ENCODE results near the gene PPP3CA. TPM values are rescaled to one million over a fixed set of nuclear protein-coding genes. Genes with fewer than 3 reads are reported as not detected.
"Not testable (repeated sequence)": the region's sequence is repeated elsewhere in the genome, so short reads cannot be mapped to it uniquely, and the experiment has no call there.

Gene PPP3CA
- total RNA-seq, 1 donor from 2014 or later: 40.2 TPM

DNA sequence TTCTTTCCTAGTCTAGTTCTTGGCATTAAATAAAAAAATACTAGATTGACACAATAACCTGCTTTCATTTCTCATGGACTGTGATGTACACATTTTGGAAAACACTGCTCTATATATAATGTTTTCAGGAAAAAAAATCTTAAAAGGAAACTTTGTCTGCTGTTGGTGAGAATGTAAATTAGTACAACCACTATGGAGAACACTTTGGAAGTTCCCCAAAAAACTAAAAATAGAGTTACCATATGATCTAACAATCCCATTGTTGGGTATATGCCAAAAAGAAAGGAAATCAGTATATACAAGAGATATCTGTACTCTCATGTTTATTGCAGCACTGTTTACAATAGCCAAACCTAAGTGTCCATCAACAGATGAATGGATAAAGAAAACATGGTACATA lies 202.3 kb downstream of the PPP3CA start:
- H3K9ac ChIP-seq (ENCODE audit: low read depth in 1 of 3, low read length in 3 of 3): no peak overlapping the region
- H3K27ac ChIP-seq (ENCODE audit: low read depth, low read length): no peak overlapping the region
- no peaks in the 10 kb centered on the region for H3K36me3 ChIP-seq (ENCODE audit: control insufficient read depth in 3 of 3, insufficient read depth in 3 of 3, low read length in 3 of 3)
- no peak overlapping the region for H3K4me3 ChIP-seq (ENCODE audit: low read length in 3 of 3)
- no peaks in the 10 kb centered on the region for H3K27me3 ChIP-seq (ENCODE audit: control insufficient read depth in 3 of 3, insufficient read depth in 3 of 3, low read length in 3 of 3)
- H3K9me3 ChIP-seq (ENCODE audit: control insufficient read depth in 3 of 3, low read length in 3 of 3): no peaks in the 10 kb centered on the region
- H3K4me1 ChIP-seq (ENCODE audit: control insufficient read depth in 3 of 3, insufficient read depth in 3 of 3, low read length in 3 of 3): peaks cover 0 to 3% (median 3%) of the 10 kb centered on the region in 3 donors

DNA sequence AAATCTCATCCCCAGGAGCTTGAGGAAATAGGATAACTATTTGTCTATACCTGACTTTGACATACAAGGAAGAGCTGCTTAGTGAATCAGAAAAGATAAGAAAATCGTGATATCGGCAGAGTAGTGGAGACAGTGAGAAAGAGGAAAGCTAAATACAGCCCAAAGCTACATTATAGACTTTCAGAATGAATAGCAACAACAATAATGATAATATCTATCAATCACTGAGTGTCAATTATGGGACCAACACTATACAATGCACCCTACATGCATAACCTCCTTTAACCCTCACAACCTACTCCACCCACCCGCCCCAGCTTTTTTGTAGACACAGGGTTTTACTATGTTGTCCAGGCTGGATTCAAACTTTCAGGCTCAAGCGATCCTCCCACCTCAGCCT lies 205.1 kb downstream of the PPP3CA start:
- no peaks in the 10 kb centered on the region for H3K27me3 ChIP-seq (ENCODE audit: control insufficient read depth in 3 of 3, insufficient read depth in 3 of 3, low read length in 3 of 3)
- H3K36me3 ChIP-seq (ENCODE audit: control insufficient read depth in 3 of 3, insufficient read depth in 3 of 3, low read length in 3 of 3): no peaks in the 10 kb centered on the region
- H3K4me1 ChIP-seq (ENCODE audit: control insufficient read depth in 3 of 3, insufficient read depth in 3 of 3, low read length in 3 of 3): peaks cover 0 to 3% (median 0%) of the 10 kb centered on the region in 3 donors
- no peak overlapping the region for H3K9ac ChIP-seq (ENCODE audit: low read depth in 1 of 3, low read length in 3 of 3)
- no peaks in the 10 kb centered on the region for H3K9me3 ChIP-seq (ENCODE audit: control insufficient read depth in 3 of 3, low read length in 3 of 3)
- H3K27ac ChIP-seq (ENCODE audit: low read depth, low read length): no peak overlapping the region
- no peak overlapping the region for H3K4me3 ChIP-seq (ENCODE audit: low read length in 3 of 3)

DNA sequence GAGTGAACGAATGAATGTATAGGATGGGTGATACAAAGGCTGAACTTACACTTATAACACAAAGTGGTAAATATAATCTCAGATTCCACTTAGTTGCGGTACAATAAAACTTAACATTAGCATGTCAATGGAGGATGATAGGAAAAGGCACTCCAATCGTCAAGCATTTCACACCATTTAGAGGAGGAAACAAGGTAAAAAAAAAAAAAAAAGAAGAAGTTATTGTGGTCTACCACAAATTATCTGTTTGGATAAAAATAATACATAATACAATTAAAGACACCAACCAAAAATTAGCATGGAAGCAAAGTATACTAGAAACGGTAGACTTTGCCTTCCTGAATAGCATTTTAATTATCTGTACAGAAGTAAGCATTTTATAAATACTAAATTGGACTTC lies 205.5 kb downstream of the PPP3CA start:
- H3K9ac ChIP-seq (ENCODE audit: low read depth in 1 of 3, low read length in 3 of 3): no peak overlapping the region
- H3K36me3 ChIP-seq (ENCODE audit: control insufficient read depth in 3 of 3, insufficient read depth in 3 of 3, low read length in 3 of 3): no peaks in the 10 kb centered on the region
- no peak overlapping the region for H3K27ac ChIP-seq (ENCODE audit: low read depth, low read length)
- peaks cover 0 to 1% (median 0%) of the 10 kb centered on the region in 3 donors for H3K4me1 ChIP-seq (ENCODE audit: control insufficient read depth in 3 of 3, insufficient read depth in 3 of 3, low read length in 3 of 3)
- H3K4me3 ChIP-seq (ENCODE audit: low read length in 3 of 3): no peak overlapping the region
- H3K27me3 ChIP-seq (ENCODE audit: control insufficient read depth in 3 of 3, insufficient read depth in 3 of 3, low read length in 3 of 3): no peaks in the 10 kb centered on the region
- H3K9me3 ChIP-seq (ENCODE audit: control insufficient read depth in 3 of 3, low read length in 3 of 3): no peaks in the 10 kb centered on the region

DNA sequence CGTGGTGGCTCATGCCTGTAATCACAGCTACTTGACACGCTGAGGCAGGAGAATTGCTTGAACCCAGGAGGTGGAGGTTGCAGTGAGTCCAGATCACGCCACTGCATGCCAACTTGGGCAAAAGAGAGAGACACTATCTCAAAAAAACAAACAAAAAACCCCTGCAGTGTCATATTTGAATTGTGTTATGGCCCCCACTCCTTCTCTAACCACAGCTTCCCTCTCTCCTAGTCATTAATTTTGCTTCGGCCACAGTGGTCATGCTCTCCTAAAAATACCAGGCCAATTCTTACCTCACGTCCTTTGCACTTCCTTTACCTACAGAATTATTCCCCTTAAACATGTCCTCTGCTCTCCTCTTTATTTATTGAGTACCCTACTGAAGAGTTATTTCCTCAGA lies 206.1 kb downstream of the PPP3CA start:
- H3K36me3 ChIP-seq (ENCODE audit: control insufficient read depth in 3 of 3, insufficient read depth in 3 of 3, low read length in 3 of 3): no peaks in the 10 kb centered on the region
- no peaks in the 10 kb centered on the region for H3K4me1 ChIP-seq (ENCODE audit: control insufficient read depth in 3 of 3, insufficient read depth in 3 of 3, low read length in 3 of 3)
- H3K4me3 ChIP-seq (ENCODE audit: low read length in 3 of 3): no peak overlapping the region
- H3K27ac ChIP-seq (ENCODE audit: low read depth, low read length): no peak overlapping the region
- no peaks in the 10 kb centered on the region for H3K9me3 ChIP-seq (ENCODE audit: control insufficient read depth in 3 of 3, low read length in 3 of 3)
- no peak overlapping the region for H3K9ac ChIP-seq (ENCODE audit: low read depth in 1 of 3, low read length in 3 of 3)
- H3K27me3 ChIP-seq (ENCODE audit: control insufficient read depth in 3 of 3, insufficient read depth in 3 of 3, low read length in 3 of 3): no peaks in the 10 kb centered on the region

DNA sequence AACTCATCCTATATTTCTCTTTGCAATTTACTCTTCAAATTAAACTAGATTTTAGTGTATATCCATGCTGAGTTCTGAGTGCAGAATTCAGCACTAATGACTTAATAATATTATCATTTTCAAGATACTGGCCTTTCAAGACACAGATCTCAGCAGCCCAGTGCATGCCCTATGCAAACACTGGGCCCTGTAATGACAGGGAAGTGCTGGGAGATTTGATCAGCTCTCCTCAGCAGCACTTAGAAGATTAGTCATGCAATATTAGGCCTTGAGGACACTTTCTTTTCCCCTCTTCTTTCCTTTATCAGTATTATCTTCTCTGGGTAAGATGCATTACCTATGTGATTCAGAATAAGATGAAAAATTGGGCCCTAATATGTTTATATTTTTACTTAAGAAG lies 207.1 kb downstream of the PPP3CA start:
- H3K4me3 ChIP-seq (ENCODE audit: low read length in 3 of 3): no peak overlapping the region
- no peaks in the 10 kb centered on the region for H3K36me3 ChIP-seq (ENCODE audit: control insufficient read depth in 3 of 3, insufficient read depth in 3 of 3, low read length in 3 of 3)
- no peaks in the 10 kb centered on the region for H3K9me3 ChIP-seq (ENCODE audit: control insufficient read depth in 3 of 3, low read length in 3 of 3)
- H3K9ac ChIP-seq (ENCODE audit: low read depth in 1 of 3, low read length in 3 of 3): no peak overlapping the region
- H3K4me1 ChIP-seq (ENCODE audit: control insufficient read depth in 3 of 3, insufficient read depth in 3 of 3, low read length in 3 of 3): no peaks in the 10 kb centered on the region
- H3K27me3 ChIP-seq (ENCODE audit: control insufficient read depth in 3 of 3, insufficient read depth in 3 of 3, low read length in 3 of 3): no peaks in the 10 kb centered on the region
- no peak overlapping the region for H3K27ac ChIP-seq (ENCODE audit: low read depth, low read length)

DNA sequence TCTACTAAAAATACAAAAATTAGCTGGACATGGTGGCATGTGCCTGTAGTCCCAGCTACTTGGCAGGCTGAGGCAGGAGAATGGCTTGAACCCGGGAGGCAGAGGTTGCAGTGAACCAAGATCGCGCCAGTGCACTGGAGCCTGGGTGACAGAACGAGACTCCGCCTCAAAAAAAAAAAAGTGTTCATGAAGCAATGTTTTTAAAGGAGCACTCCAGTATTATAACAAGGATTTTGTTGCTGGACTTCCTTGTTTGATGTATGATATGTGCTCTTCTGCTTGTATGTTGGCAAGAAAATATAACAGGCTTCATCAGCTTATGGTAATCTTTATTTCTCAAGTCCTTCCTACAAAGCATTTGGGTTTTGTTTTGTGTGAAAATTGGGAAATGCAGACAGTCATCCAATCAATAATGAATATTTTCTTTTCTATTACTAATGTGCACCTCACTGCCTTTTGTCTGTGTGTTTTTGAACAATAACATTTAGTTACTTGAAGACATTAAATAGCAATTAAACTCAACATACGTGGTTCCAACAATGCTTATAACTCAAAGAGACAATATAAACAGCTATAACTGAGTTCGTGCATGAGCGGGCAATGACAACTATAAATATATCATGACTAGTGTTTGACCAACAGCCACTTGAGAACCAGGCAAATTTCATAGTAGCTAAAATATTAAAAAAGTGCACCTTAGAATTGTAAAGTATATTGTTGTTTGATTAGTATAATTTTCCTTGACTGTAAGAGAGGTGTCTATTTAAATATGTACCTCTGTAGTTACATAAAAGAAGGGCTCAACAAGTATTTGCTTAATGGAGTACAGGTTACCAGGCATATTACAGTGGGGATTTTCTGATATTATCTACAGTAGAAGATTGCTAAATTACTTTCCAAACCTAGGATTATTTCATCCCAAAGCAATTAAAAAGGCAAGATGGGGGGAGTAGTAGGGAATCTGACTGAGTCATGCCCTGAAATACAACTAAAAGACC lies 210.7 kb downstream of the PPP3CA start:
- Histone ChIP-seq H3K36me3 (ENCODE audit: control insufficient read depth in 3 of 3, insufficient read depth in 3 of 3, low read length in 3 of 3) (no peaks in the 10 kb centered on the region), H3K4me3 (ENCODE audit: low read length in 3 of 3) (no peak overlapping the region), H3K4me1 (ENCODE audit: control insufficient read depth in 3 of 3, insufficient read depth in 3 of 3, low read length in 3 of 3) (no peaks in the 10 kb centered on the region), H3K9me3 (ENCODE audit: control insufficient read depth in 3 of 3, low read length in 3 of 3) (no peaks in the 10 kb centered on the region), H3K27ac (ENCODE audit: low read depth, low read length) (no peak overlapping the region), H3K9ac (ENCODE audit: low read depth in 1 of 3, low read length in 3 of 3) (no peak overlapping the region), H3K27me3 (ENCODE audit: control insufficient read depth in 3 of 3, insufficient read depth in 3 of 3, low read length in 3 of 3) (no peaks in the 10 kb centered on the region)

DNA sequence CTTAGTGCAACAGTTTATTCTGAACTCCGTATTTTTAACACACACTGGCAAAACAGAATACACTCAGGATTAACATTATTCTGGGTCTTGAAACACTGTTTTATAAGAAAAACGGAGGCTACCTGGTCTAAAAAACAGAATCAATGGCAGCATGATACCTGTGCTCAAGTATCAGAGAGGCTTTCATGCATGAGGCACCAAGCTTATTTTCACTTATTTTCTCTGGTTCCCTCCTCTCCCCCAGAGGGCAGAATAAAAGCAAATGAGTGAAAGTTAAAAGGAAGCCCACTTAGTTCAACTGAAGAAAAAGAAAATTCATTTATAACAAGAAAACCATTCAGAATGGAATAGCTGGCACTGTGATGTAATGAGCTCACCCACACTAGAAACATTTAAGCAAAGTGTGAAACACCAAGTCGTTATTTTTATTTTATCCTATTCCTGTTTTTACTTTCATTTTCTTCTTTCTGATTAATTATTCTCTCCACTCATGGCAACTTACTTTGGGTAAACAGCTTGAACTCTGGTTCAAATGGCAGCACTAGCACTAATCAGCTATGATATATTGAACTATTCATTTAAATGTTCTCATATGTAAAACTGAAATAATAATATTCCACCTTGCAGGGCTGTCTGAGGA lies 211.8 kb downstream of the PPP3CA start:
- no peak overlapping the region for H3K9ac ChIP-seq (ENCODE audit: low read depth in 1 of 3, low read length in 3 of 3)
- no peak overlapping the region for H3K27ac ChIP-seq (ENCODE audit: low read depth, low read length)
- H3K27me3 ChIP-seq (ENCODE audit: control insufficient read depth in 3 of 3, insufficient read depth in 3 of 3, low read length in 3 of 3): no peaks in the 10 kb centered on the region
- H3K4me3 ChIP-seq (ENCODE audit: low read length in 3 of 3): no peak overlapping the region
- no peaks in the 10 kb centered on the region for H3K36me3 ChIP-seq (ENCODE audit: control insufficient read depth in 3 of 3, insufficient read depth in 3 of 3, low read length in 3 of 3)
- H3K4me1 ChIP-seq (ENCODE audit: control insufficient read depth in 3 of 3, insufficient read depth in 3 of 3, low read length in 3 of 3): no peaks in the 10 kb centered on the region
- H3K9me3 ChIP-seq (ENCODE audit: control insufficient read depth in 3 of 3, low read length in 3 of 3): no peaks in the 10 kb centered on the region

DNA sequence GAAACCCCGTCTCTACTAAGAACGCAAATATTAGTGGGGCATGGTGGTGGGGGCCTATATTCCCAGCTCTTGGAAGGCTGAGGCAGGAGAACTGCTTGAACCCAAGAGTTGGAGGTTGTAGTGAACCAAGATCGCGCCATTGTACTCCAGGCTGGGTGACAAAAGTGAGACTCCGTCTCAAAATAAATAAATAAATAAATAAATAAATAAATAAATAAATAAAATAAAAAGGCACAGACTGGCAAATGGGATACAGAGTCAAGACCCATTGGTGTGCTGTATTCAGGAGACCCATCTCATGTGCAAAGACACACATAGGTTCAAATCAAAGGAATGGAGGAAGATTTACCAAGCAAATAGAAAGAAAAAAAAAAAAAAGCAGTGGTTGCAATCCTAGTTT lies 216.3 kb downstream of the PPP3CA start:
- H3K27me3 ChIP-seq (ENCODE audit: control insufficient read depth in 3 of 3, insufficient read depth in 3 of 3, low read length in 3 of 3); H3K9me3 ChIP-seq (ENCODE audit: control insufficient read depth in 3 of 3, low read length in 3 of 3); H3K36me3 ChIP-seq (ENCODE audit: control insufficient read depth in 3 of 3, insufficient read depth in 3 of 3, low read length in 3 of 3); H3K9ac ChIP-seq (ENCODE audit: low read depth in 1 of 3, low read length in 3 of 3); H3K27ac ChIP-seq (ENCODE audit: low read depth, low read length); H3K4me3 ChIP-seq (ENCODE audit: low read length in 3 of 3): not testable (repeated sequence)
- H3K4me1 ChIP-seq (ENCODE audit: control insufficient read depth in 3 of 3, insufficient read depth in 3 of 3, low read length in 3 of 3): peaks cover 0 to 18% (median 3%) of the 10 kb centered on the region in 3 donors

DNA sequence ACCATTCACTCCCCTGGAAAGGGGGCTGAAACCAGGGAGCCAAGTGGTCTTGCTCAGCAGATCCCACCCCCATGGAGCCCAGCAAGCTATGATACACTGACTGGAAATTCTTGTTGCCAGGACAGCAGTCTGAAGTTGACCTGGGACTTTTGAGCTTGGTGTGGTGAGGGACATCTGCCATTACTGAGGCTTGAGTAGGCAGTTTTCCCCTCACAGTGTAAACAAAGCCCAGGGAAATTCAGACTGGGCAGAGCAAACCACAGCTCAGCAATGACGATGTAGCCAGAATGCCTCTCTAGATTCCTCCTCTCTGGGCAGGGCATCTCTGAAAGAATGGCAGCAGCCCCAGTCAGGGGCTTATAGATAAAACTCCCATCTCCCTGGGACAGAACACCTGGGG lies 218.4 kb downstream of the PPP3CA start:
- H3K27ac ChIP-seq (ENCODE audit: low read depth, low read length); H3K9me3 ChIP-seq (ENCODE audit: control insufficient read depth in 3 of 3, low read length in 3 of 3); H3K36me3 ChIP-seq (ENCODE audit: control insufficient read depth in 3 of 3, insufficient read depth in 3 of 3, low read length in 3 of 3); H3K27me3 ChIP-seq (ENCODE audit: control insufficient read depth in 3 of 3, insufficient read depth in 3 of 3, low read length in 3 of 3); H3K9ac ChIP-seq (ENCODE audit: low read depth in 1 of 3, low read length in 3 of 3); H3K4me3 ChIP-seq (ENCODE audit: low read length in 3 of 3): not testable (repeated sequence)
- peaks cover 0 to 18% (median 3%) of the 10 kb centered on the region in 3 donors for H3K4me1 ChIP-seq (ENCODE audit: control insufficient read depth in 3 of 3, insufficient read depth in 3 of 3, low read length in 3 of 3)

DNA sequence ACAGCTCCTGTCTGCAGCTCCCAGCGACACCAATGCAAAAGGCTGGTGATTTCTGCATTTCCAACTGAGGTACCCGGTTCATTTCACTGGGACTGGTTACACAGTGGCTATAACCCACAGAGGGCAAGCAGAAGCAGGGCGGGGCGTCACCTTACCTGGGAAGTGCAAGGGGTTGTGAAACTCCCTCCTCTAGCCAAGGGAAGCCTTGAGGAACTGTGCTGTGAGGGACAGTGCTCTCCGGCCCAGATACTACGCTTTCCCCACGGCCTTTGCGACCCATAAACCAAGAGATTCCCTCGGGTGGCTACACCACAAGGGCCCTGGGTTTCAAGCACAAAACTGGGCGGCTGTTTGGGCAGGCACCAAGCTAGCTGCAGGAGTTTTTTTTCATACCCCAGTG lies 218.9 kb downstream of the PPP3CA start:
- Histone ChIP-seq H3K9me3 (ENCODE audit: control insufficient read depth in 3 of 3, low read length in 3 of 3) (no peaks in the 10 kb centered on the region), H3K9ac (ENCODE audit: low read depth in 1 of 3, low read length in 3 of 3) (no peak overlapping the region), H3K36me3 (ENCODE audit: control insufficient read depth in 3 of 3, insufficient read depth in 3 of 3, low read length in 3 of 3) (no peaks in the 10 kb centered on the region), H3K27ac (ENCODE audit: low read depth, low read length) (no peak overlapping the region), H3K4me3 (ENCODE audit: low read length in 3 of 3) (no peak overlapping the region), H3K27me3 (ENCODE audit: control insufficient read depth in 3 of 3, insufficient read depth in 3 of 3, low read length in 3 of 3) (no peaks in the 10 kb centered on the region), H3K4me1 (ENCODE audit: control insufficient read depth in 3 of 3, insufficient read depth in 3 of 3, low read length in 3 of 3) (peaks cover 0 to 18% (median 3%) of the 10 kb centered on the region in 3 donors)
